OCI-LY1 (cell line): ENCODE results near the gene PIGR.

Source experiments
- H2AFZ ChIP-seq: fragments of 200-600 bp; sonication (generic), shearing (Covaris generic); 2 replicates; pipeline ENCODE4 v1.6.0; 2014; ENCODE audit warnings: antibody characterized with exemption, mild to moderate bottlenecking, low read length
- H3F3A ChIP-seq: fragments of 200-600 bp; sonication (generic), shearing (Covaris generic); 2 replicates; pipeline ENCODE4 v1.6.0; 2014; ENCODE audit warnings: mild to moderate bottlenecking, antibody characterized with exemption, low read length, moderate library complexity; ENCODE audit not compliant: insufficient read depth
- H3K27ac ChIP-seq: fragments of 200-600 bp; sonication (generic); 2 replicates; pipeline ENCODE4 v1.5.1; 2014; ENCODE audit warnings: low read length, mixed run types, mild to moderate bottlenecking, low read depth; ENCODE audit not compliant: poor library complexity, severe bottlenecking
- H3K27me3 ChIP-seq: fragments of 200-600 bp; sonication (generic); 2 replicates; pipeline ENCODE4 v1.6.0; 2014; ENCODE audit warnings: antibody characterized with exemption, mild to moderate bottlenecking, low read length, moderate library complexity; ENCODE audit not compliant: insufficient read depth
- H3K36me3 ChIP-seq: fragments of 200-600 bp; sonication (generic); 2 replicates; pipeline ENCODE4 v1.6.1; 2014; ENCODE audit warnings: mild to moderate bottlenecking, antibody characterized with exemption, low read length, moderate library complexity, mixed read lengths; ENCODE audit not compliant: insufficient read depth
- H3K4me1 ChIP-seq: fragments of 200-600 bp; sonication (generic); 2 replicates; pipeline ENCODE4 v1.5.1; 2014; ENCODE audit warnings: mild to moderate bottlenecking, low read length, moderate library complexity; ENCODE audit not compliant: insufficient read depth, severe bottlenecking
- H3K4me2 ChIP-seq: fragments of 200-600 bp; sonication (generic), shearing (Covaris generic); 2 replicates; pipeline ENCODE4 v1.6.1; 2014; ENCODE audit warnings: low read length
- H3K4me3 ChIP-seq: fragments of 200-600 bp; sonication (generic); 2 replicates; pipeline ENCODE4 v1.5.1; 2014; ENCODE audit warnings: low read length, low read depth, mild to moderate bottlenecking, mixed read lengths; ENCODE audit not compliant: poor library complexity, severe bottlenecking
- H3K79me2 ChIP-seq: fragments of 200-600 bp; shearing (Covaris generic); 2 replicates; pipeline ENCODE4 v1.6.1; 2016; ENCODE audit warnings: mixed run types, low read length, mixed read lengths; ENCODE audit not compliant: insufficient read depth
- H3K9ac ChIP-seq: fragments of 200-600 bp; sonication (generic), shearing (Covaris generic); 2 replicates; pipeline ENCODE4 v1.6.1; 2014; ENCODE audit warnings: mild to moderate bottlenecking, low read length, mixed read lengths
- H3K9me2 ChIP-seq: fragments of 200-600 bp; sonication (generic), shearing (Covaris generic); 2 replicates; pipeline ENCODE4 v1.6.1; 2014; ENCODE audit warnings: low read depth, mild to moderate bottlenecking, low read length, mixed read lengths
- H3K9me3 ChIP-seq: fragments of 200-600 bp; shearing (Covaris generic); 2 replicates; pipeline ENCODE4 v1.6.1; 2014; ENCODE audit warnings: low read length, mixed read lengths
- H4K20me1 ChIP-seq: fragments of 200-600 bp; sonication (generic), shearing (Covaris generic); 2 replicates; pipeline ENCODE4 v1.6.0; 2016; ENCODE audit warnings: mild to moderate bottlenecking, low read length; ENCODE audit not compliant: insufficient read depth
- EZH2 ChIP-seq: fragments of 200-600 bp; sonication (generic), shearing (Covaris generic); IDR thresholded peaks from 2 replicates; pipeline ENCODE4 v1.8.0; 2017; ENCODE audit warnings: borderline replicate concordance, mixed run types, mild to moderate bottlenecking, antibody characterized with exemption, low read length, moderate library complexity, mixed read lengths
- TF ChIP-seq, protein P1 (sequence below): fragments of 200-600 bp; sonication (generic), shearing (Covaris generic); IDR thresholded peaks from 2 replicates; pipeline ENCODE4 v1.5.1; 2017; ENCODE audit warnings: mild to moderate bottlenecking, antibody characterized with exemption, low read length, moderate library complexity, mixed read lengths

Gene PIGR

GRCh38 chr1:206929524-206929923 lies 16.7 kb downstream of the PIGR start:
- Histone ChIP-seq H3K36me3 (no peaks in the 10 kb centered on the region), H3K79me2 (no peaks in the 10 kb centered on the region), H3K9me3 (no peaks in the 10 kb centered on the region), H3K27me3 (no peaks in the 10 kb centered on the region), H3K4me3 (no peak overlapping the region), H2AFZ (no peak overlapping the region), H4K20me1 (no peaks in the 10 kb centered on the region), H3K27ac (peak overlapping the region; percentile 63), H3F3A (no peaks in the 10 kb centered on the region; the same call in 1 of the 2 replicates), H3K9me2 (no peaks in the 10 kb centered on the region), H3K4me1 (peaks cover 25% of the 10 kb centered on the region), H3K9ac (no peak overlapping the region), H3K4me2 (no peak overlapping the region)
- TF ChIP-seq, protein P1, sequence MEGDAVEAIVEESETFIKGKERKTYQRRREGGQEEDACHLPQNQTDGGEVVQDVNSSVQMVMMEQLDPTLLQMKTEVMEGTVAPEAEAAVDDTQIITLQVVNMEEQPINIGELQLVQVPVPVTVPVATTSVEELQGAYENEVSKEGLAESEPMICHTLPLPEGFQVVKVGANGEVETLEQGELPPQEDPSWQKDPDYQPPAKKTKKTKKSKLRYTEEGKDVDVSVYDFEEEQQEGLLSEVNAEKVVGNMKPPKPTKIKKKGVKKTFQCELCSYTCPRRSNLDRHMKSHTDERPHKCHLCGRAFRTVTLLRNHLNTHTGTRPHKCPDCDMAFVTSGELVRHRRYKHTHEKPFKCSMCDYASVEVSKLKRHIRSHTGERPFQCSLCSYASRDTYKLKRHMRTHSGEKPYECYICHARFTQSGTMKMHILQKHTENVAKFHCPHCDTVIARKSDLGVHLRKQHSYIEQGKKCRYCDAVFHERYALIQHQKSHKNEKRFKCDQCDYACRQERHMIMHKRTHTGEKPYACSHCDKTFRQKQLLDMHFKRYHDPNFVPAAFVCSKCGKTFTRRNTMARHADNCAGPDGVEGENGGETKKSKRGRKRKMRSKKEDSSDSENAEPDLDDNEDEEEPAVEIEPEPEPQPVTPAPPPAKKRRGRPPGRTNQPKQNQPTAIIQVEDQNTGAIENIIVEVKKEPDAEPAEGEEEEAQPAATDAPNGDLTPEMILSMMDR = peak; percentile 37
- TF ChIP-seq EZH2 = no peak

DNA sequence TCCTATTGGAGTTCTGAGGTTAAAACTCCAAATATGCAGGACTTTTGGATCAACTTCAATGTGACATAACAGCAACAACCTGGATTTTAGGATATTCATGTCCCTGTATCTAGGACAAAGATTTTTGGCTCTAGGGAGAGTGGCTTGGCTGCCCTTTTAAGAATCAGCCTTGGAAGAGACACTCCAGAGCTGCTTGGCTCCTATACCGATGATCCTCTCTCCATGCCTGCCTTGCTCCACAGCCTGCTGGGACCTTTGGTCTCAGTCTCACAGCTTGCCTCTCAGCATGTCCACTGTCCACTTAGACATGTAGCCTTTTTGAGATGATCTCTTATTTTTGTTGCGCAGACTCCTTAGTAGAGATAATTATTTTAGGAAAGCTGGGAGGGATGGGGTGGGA lies 20.0 kb downstream of the PIGR start:
- Histone ChIP-seq H3K9ac (no peak overlapping the region), H3K9me3 (no peaks in the 10 kb centered on the region)

DNA sequence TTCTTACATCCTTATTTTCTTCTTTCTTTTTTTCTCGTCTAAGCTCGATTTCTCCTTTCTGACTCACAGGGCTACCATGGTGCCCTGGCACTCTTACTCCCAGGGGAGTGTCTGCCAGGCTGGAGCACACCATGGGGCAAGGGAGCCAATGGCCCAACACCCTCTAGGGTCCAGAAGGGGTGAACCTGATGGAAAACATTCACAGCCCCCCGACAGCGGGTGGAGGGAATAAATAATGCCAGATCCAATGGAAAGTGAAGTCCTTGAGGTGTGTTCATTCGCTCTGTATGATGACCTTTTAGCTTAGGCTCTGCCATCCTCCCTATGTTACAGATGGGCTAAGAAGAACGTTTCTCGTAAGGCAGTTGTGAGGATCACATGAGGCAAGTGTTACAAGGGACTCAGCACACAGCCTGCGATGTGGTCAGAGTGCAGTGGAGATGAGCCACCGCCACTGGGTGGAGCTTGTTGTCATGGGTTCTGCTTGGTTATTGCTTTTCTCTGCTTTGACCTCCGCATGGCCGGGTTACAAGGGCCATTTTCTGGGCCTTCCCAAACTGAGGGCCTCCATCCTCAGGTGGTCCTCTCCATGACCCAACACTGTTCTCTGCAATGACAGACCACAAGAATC lies 21.0 kb downstream of the PIGR start:
- TF ChIP-seq, protein P1 = 0 out of 2 replicates have a peak, but pooled peaks have one; percentile 32
- no peak for TF ChIP-seq EZH2
- H3K9ac ChIP-seq = no peak overlapping the region; the same call in 1 of the 2 replicates
- no peaks in the 10 kb centered on the region; the same call in 1 of the 2 replicates for H3F3A ChIP-seq
- H3K27me3 ChIP-seq = no peaks in the 10 kb centered on the region
- H3K9me2 ChIP-seq = no peaks in the 10 kb centered on the region
- no peaks in the 10 kb centered on the region for H4K20me1 ChIP-seq
- peaks cover 50% of the 10 kb centered on the region for H3K4me1 ChIP-seq
- peak overlapping the region; percentile 40 for H3K4me2 ChIP-seq
- no peaks in the 10 kb centered on the region for H3K36me3 ChIP-seq
- no peak overlapping the region for H3K4me3 ChIP-seq
- no peak overlapping the region for H2AFZ ChIP-seq
- H3K79me2 ChIP-seq = no peaks in the 10 kb centered on the region
- H3K9me3 ChIP-seq = no peaks in the 10 kb centered on the region
- H3K27ac ChIP-seq = peak overlapping the region; percentile 93

More for the DNA sequence above, 20.0 kb downstream of the PIGR start:
- Histone ChIP-seq H3F3A (no peaks in the 10 kb centered on the region; the same call in 1 of the 2 replicates), H3K4me3 (no peak overlapping the region), H3K27ac (no peak overlapping the region), H3K27me3 (no peaks in the 10 kb centered on the region), H3K9me2 (no peaks in the 10 kb centered on the region), H3K79me2 (no peaks in the 10 kb centered on the region), H3K4me2 (no peak overlapping the region), H3K4me1 (peaks cover 57% of the 10 kb centered on the region), H4K20me1 (no peaks in the 10 kb centered on the region), H3K36me3 (no peaks in the 10 kb centered on the region), H2AFZ (no peak overlapping the region)
- TF ChIP-seq EZH2 = no peak
- TF ChIP-seq, protein P1 = no peak
